CMK (cell line): ENCODE measurements around the gene OPCML.

ENCODE experiments used
- DNase-seq: peaks from one replicate; pipeline ENCODE4 v3.0.0-alpha.2; 2010; ENCODE audit warnings: low read depth

Gene OPCML

DNA sequence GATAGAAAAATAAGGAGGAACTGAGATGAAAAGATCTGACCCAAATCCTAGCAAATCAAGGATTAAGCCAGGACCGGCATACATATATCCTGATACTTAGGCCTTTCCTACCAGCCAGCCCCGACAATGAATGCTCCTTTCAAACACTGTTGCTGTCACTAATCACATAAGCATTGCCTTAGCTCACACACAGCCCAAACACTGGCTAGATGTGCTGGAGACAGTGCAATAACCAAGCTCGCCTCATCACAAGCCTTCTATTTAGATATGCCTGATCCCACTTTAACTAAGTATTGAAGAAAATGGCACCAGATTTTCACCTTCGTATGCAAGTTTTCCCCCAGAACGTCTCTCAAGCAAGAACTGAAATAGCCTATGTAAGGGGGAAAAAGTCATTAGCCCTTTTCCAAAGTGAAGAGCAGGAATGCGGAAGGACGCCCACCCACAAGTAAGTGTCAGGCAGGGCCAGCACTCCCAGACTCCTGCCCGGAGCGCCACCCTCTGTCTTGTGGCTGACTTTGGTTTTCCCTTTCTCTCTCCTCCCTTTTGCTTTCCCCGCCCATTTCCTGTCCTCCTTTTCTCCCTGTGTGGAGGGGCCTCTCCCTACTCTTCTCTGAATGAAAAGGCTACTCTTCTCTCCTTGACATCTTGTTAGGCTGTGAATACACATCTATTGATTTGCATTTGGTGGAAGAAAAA, 8.9 kb upstream of the OPCML start:
- DNase-seq, result no peak

- no peak for DNase-seq
These were observed 3.9 kb upstream of the OPCML start for GRCh38 chr11:133536198-133536597.

- no peak for DNase-seq
These were observed 904 bp upstream of the OPCML start for GRCh38 chr11:133533205-133533604.

DNA sequence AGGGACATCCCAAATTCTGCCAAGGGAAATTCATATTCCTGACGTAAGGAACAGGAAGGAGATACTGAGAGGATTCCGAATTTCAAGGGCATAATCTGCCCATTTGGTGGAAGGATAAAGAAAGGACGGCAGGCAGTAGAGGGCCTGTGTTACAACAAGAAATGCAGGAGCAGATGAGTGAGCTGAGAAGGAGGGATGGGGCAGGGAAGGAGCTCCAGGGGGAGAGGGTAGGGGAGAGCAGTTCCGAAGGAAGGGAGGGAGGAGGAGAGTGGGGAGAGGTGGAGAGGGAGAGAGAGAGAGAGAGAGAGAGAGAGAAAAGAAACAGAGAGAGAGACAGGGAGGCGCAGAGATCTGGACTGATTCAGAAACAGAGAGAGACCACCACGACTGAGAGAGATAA, 843 bp downstream of the OPCML start:
- no peak for DNase-seq

GRCh38 chr11:133530501-133530835, 1.8 kb downstream of the OPCML start:
- no peak for DNase-seq

DNA sequence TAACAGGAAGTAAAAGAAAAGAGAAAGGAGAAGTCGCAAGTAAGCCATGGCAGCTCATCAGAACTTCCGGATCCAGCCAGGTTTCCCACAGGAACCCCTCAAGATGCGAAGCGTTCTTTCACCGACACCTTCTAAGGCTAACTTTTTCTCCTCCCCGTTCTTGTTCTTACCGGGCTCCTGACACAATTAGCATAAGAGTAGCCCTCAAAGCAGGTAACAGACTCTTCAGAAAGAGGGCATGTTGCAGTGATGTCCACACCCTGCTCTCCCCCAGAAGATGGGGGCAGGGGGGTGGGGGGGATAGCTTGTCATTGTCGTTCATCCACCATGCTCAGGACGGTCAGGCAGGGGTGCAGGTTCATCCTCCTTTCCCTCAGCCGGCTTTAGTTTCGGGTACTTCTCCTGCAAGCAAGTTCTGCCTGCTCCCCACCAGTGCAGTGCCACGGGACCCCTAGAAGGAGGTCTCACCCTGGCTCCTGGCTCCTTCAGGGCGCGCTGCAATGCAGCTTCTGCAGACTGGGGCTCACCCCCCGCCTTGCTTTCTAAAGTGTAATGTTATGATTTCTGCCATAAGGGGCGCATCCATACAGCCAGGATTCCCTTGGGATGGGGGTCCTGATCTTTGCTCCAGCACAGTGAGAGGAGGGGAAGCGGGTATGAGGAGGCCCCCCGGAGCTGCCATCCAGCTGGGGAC, 2.3 kb downstream of the OPCML start:
- no peak for DNase-seq

DNA sequence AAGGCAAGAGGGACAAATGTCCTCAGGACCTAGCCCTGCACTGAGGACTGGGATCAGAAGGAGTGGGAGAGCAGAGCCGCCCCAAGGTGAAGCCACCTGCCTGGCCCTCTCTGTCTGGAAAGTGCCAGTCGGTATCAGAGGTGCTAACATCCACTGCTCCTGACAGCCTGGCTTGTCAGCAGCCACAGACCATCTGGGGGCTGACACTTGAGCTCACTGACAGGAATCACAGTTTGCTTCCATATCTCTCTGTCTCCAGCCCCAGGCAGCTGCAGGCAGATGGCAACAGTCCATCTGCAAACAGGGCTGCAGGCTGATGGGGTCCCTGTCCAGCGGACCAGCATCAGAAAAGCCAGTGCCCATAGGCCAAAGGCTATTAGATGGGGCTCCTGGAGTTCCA, 5.5 kb downstream of the OPCML start:
- DNase-seq, result no peak

DNA sequence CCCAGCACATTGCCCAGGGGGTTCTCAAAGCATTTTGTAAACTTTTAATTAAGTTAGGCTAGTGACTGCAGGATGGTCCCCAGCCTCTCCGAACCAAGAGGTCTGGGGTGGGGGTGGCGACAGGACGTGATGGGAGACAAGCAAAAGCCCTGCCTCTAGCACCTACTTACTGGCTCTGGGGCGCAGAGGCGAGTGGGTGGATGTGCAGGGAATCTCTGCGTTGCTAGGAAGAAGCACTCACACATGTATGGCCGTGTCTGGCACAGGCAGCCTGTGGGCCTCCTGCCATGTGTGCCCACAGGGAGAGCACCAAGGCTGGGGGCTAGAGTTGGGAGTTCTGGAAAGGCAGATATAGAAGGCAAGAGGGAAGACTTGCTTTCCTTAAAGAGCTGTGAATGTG, 6.3 kb downstream of the OPCML start:
- no peak for DNase-seq

DNA sequence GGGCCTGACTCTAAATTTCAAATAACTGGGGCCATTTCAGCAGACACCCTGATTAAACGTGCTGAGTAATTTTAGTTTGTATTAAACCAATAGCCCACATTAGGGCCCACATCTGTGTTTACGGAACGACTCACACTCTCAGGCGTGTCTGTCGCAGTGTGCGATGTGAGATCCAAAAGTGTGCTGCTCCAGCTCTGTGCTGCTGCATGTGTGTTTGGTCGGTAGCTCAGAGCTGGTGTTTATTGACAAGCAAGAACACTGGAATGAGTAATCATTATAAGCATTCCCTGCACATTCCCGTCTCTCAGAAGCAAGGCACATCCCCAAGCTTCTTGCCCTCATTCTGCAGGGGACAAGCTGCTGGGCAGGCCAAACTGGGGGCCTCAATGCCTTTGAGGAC, 7.8 kb downstream of the OPCML start:
- DNase-seq, result no peak

DNA sequence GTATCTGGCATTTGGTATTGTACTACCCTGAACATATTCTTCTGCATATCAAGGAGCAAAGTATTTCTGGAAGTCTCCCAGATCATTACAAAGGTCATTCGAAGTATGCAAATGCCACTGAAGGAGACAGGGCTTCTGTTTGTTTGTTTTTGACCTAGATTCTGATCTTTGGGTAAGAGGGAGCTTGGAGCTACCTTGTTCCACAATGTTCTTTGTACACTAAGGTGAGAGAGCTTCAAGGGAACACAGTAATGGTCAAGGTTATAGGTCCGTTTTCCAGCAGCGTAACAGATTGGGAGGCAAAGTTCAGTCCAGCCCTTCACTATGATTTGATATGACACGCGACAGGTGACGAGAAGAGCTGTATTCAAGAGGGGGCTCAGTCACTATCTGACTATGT, 10.0 kb downstream of the OPCML start:
- no peak for DNase-seq

DNA sequence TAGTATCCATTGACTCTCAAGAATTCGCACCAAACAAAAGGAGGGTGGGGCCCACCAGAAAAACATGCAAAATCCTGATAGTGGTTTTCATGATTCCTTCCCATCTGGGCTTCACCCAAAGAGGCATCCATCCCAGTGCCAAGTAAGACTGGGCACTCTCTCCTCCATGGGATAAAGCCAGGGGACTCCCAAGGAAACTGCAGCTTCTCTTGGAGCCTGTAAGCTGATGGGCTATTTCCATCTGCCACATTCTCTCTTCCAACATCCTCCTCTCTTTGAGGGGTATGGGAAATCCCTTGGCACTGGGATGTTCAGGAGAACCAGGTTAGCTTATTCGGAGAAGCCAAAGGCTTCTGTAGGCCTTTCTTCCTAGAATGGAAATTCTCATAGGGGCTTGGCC, 10.8 kb downstream of the OPCML start:
- DNase-seq, result no peak

- DNase-seq, result no peak
These were observed 11.6 kb downstream of the OPCML start for GRCh38 chr11:133520707-133521106.

- no peak for DNase-seq
These were observed 12.7 kb downstream of the OPCML start for GRCh38 chr11:133519560-133519959.

DNA sequence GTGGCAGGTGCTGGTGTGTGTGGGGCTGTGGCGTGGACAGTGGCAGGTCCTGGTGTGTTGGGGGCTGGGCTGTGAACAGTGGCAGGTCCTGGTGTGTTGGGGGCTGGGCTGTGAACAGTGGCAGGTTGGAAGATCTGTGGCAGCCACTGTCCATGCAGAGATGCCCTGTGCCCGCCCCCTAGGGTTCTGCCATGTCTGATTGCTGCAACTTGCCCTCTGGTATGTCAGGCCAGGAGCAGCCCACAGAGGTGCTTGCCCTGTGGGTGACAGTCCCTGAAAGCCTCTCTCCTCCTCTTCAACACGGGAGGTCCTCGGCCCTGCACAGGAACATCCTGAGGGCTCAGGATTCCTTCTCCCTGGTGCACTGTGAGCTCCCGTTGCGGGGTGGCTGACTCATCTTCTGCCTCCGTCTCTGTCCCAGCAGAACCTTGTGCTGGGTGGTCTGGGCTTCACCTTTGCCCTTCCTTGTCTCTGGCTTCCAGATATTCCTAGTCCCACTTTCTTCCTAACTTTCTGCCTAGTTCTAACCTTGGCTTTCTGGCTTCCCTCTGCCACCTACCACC, 13.5 kb downstream of the OPCML start:
- DNase-seq, result no peak

DNA sequence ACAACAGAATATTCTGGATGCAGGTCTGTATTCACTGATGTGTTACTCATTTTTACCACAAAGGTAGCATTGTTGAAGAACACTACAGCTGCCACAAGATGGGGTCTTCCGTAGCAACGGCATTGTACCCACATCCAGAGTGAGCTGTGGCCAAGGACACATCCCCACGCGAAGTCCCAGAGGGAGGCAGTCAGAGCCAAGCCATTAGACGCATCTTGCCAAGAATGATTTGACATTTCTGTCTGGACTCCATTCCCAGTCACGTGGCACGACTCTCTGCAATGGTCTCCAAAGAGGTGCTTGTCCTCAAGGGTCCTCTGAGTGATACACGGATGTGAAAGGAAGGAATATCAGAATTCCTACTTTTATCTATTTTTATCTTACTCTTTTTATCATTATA, 15.5 kb downstream of the OPCML start:
- no peak for DNase-seq

GRCh38 chr11:133515107-133515506, 17.2 kb downstream of the OPCML start:
- no peak for DNase-seq

DNA sequence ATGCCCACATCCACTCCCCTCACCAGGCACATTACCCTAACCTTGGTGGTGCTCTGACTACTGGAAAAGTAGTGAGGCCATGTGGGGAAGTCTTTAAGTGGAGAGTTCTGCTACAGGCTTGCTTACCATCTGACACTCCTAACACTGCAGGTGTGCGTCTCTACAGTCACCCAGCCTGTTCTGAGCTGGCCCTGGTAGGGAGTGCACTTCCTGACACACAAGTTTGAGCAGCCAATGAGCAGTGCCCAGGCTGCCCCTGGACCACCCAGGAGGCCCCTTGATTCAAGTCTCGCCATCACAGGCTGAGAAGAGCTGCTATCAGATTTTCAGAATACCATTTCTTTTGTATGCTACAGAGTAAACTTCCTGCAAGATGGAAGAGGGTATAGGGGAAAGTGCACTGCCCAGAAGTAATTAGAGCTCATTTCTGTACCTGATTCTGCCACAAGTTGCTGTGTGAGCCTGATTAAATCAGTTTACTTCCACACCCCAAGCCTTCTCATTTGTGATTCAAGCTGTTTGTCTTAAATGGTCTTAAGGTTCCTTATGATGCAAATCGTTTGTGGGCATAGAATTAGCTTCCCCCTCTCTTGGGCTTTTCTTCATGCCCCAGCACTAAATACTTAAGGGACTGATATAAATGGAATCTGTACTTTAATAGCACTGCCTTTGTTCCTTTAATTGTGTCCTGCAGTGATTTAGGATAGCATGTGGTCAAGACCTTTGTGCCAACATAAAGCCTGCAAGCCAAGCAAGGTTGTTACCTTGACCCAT, 22.2 kb downstream of the OPCML start:
- no peak for DNase-seq

- DNase-seq, result no peak
These were observed 23.8 kb downstream of the OPCML start for GRCh38 chr11:133508468-133508867.

- DNase-seq, result no peak
These were observed 25.1 kb downstream of the OPCML start for GRCh38 chr11:133507185-133507584.

DNA sequence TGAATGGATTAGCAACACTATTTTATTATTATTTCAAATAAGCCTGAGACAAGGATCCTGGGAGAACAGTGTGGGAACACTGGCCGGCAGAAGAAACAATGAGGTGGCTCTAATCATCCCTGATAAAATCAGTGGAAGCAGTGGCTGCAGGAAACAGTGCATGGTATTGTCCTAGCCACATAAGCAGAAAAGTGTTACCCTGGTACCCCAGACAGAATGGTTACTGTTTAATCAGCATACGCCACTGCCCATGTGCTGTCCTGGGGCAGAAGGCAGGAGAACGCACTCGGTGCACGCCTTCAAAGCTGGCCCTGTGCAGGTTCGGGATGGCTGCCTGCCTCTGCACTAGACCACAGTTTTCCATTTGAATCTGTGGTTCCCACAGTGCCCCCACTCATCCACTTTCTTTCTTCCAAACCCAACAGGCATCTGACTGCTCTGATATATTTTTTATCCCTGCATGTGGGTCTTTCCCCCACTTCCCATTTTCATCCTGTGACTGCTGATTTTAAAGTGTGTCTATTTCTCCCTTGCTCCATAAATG, 25.7 kb downstream of the OPCML start:
- DNase-seq, result no peak

DNA sequence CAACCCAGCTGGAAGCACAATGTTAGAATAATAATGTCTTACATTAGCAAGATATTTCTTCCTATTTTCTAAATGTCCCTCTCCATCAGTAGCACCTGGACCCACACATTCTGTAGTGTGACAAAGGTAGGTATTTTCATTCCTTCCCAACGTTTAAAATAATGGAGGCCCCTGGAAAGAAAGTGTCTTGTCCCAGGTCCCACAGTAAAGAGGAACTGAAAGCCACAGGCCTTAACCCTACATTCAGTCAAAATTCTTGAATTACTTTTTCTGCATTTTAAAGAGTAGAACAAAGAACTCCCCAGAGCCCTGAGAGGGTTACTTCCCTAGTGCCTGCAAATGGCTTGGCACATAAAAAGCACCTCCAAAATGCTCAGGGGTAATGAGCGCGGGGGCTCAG, 26.3 kb downstream of the OPCML start:
- no peak for DNase-seq

DNA sequence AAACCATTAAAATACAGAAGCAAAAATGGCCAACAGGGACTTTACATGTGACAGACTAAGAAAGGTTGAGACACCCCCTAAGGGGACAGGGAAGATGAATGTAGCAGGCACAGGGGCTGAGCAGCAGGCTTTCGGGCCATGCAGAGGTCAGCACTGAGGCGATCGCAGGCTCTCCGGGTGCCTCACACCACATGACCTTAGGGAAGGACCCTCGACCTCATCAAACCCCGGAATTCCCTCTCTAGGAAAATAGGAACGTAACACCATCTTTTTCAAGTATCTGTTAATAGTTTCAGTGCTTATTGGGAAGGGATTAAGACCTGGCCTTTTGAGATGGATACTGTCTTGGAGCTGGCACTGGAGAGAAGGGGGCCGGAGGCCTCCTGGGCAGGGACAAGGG, 27.4 kb downstream of the OPCML start:
- DNase-seq, result no peak

DNA sequence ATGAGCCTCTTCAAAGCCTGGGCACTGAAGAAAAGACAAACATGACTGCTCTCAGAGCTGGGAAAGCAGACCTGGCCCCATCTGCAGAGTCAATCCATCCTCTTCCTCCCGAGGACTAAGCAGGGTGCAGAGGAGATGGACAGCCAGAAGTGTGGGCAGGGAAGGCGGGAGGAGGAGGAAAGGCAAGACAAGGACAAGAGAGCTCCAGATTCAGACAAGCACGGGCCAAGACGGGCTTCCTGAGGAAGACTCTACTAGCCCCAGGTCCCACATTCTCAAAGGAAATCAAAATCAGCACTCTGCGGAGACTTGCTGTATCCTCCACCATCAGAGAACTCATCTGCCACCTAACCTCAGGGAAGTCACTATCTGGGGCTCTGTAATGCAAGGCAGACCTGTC, 28.5 kb downstream of the OPCML start:
- DNase-seq, result no peak
